Body of pancreas (tissue), 4 donors: ENCODE data around the gene GJA3.

Experiments
- POLR2A ChIP-seq, 3 donors: fragments of 450-650 bp; IDR thresholded peaks; one replicate each; pipeline ENCODE4 v1.6.1; 2016; ENCODE audit warnings: antibody characterized with exemption in 3 of 3, mild to moderate bottlenecking in 2 of 3
- TF ChIP-seq, protein P1 (sequence below), 7 experiments: fragments of 450-650 bp in 4 of 7; fragments of 200-600 bp in 3 of 7; sonication (generic) in 3 of 7; IDR thresholded peaks; one replicate each; pipeline ENCODE4 v1.5.1; 2016 to 2019; ENCODE audit warnings: antibody characterized with exemption in 7 of 7

GRCh38 chr13:20193162-20193906 is 32.5 kb upstream of the GJA3 start:
- TF ChIP-seq, protein P1, sequence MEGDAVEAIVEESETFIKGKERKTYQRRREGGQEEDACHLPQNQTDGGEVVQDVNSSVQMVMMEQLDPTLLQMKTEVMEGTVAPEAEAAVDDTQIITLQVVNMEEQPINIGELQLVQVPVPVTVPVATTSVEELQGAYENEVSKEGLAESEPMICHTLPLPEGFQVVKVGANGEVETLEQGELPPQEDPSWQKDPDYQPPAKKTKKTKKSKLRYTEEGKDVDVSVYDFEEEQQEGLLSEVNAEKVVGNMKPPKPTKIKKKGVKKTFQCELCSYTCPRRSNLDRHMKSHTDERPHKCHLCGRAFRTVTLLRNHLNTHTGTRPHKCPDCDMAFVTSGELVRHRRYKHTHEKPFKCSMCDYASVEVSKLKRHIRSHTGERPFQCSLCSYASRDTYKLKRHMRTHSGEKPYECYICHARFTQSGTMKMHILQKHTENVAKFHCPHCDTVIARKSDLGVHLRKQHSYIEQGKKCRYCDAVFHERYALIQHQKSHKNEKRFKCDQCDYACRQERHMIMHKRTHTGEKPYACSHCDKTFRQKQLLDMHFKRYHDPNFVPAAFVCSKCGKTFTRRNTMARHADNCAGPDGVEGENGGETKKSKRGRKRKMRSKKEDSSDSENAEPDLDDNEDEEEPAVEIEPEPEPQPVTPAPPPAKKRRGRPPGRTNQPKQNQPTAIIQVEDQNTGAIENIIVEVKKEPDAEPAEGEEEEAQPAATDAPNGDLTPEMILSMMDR (IDR thresholded peaks at IDR 0.05), result no peak
- TF ChIP-seq POLR2A (IDR thresholded peaks at IDR 0.05), result no peak
